Keratinocyte (primary cell): ENCODE results near the gene ARMH3. TPM values are rescaled to one million over a fixed set of nuclear protein-coding genes. Genes with fewer than 3 reads are reported as not detected.

Experiments used
- DNase-seq: peaks from one replicate; pipeline ENCODE4 v3.0.0-alpha.2; 2011; ENCODE audit warnings: low read depth, missing footprints, low spot score
- FAIRE-seq: peaks from 2 replicates; lab custom pipeline; 2011; peaks lifted over from hg19 to GRCh38; lab: Jason Lieb, UNC
- H2AFZ ChIP-seq: 2 replicates; pipeline ENCODE4 v1.6.0; 2012; ENCODE audit warnings: low read length, control low read depth, inconsistent platforms; ENCODE audit not compliant: control insufficient read depth
- H3K27ac ChIP-seq: 2 replicates; pipeline ENCODE4 v1.5.1; 2011; ENCODE audit warnings: low read length; ENCODE audit not compliant: control insufficient read depth, insufficient read depth
- H3K27me3 ChIP-seq: 3 replicates; pipeline ENCODE4 v1.6.0; 2011; ENCODE audit warnings: low read length; ENCODE audit not compliant: control insufficient read depth, insufficient read depth; ENCODE audit errors: extremely low read depth
- H3K36me3 ChIP-seq, 2 experiments: 2 replicates in 1 of 2; 3 replicates in 1 of 2; pipeline ENCODE4 v1.5.1; 2011; ENCODE audit warnings: low read length in 2 of 2, mild to moderate bottlenecking in 1 of 2; ENCODE audit not compliant: control insufficient read depth in 2 of 2, insufficient read depth in 2 of 2; ENCODE audit errors: extremely low read depth in 1 of 2
- H3K4me1 ChIP-seq: 3 replicates; pipeline ENCODE4 v1.5.1; 2011; ENCODE audit warnings: low read length; ENCODE audit not compliant: control insufficient read depth, insufficient read depth; ENCODE audit errors: extremely low read depth
- H3K4me2 ChIP-seq: 3 replicates; pipeline ENCODE4 v1.6.0; 2011; ENCODE audit warnings: low read depth, low read length; ENCODE audit not compliant: control insufficient read depth, insufficient read depth; ENCODE audit errors: extremely low read depth
- H3K4me3 ChIP-seq, 3 experiments: fragments of 200-600 bp in 1 of 3; sonication (generic) in 1 of 3; 2 replicates in 2 of 3; 3 replicates in 1 of 3; pipeline ENCODE4 v1.5.1; 2011 to 2016; ENCODE audit warnings: low read length in 3 of 3, mild to moderate bottlenecking in 3 of 3, control low read depth in 2 of 3, inconsistent platforms in 1 of 3, low read depth in 1 of 3, mixed read lengths in 1 of 3, mixed run types in 1 of 3, moderate library complexity in 1 of 3; ENCODE audit not compliant: control insufficient read depth in 2 of 3, insufficient read depth in 2 of 3; ENCODE audit errors: extremely low read depth in 1 of 3
- H3K79me2 ChIP-seq: 2 replicates; pipeline ENCODE4 v1.6.0; 2012; ENCODE audit warnings: low read length; ENCODE audit not compliant: control insufficient read depth, insufficient read depth
- H3K9ac ChIP-seq: 3 replicates; pipeline ENCODE4 v1.6.0; 2011; ENCODE audit warnings: low read length; ENCODE audit not compliant: control insufficient read depth, insufficient read depth; ENCODE audit errors: extremely low read depth
- H3K9me1 ChIP-seq: 3 replicates; pipeline ENCODE4 v1.6.0; 2011; ENCODE audit warnings: low read length; ENCODE audit not compliant: control insufficient read depth, insufficient read depth; ENCODE audit errors: extremely low read depth
- H3K9me3 ChIP-seq: 2 replicates; pipeline ENCODE4 v1.5.1; 2012; ENCODE audit warnings: low read depth, low read length; ENCODE audit not compliant: control insufficient read depth
- H4K20me1 ChIP-seq: 3 replicates; pipeline ENCODE4 v1.6.0; 2011; ENCODE audit warnings: low read length; ENCODE audit not compliant: control insufficient read depth, insufficient read depth; ENCODE audit errors: extremely low read depth
- EZH2 ChIP-seq: IDR thresholded peaks from one replicate; pipeline ENCODE4 v1.6.1; 2012; ENCODE audit warnings: inconsistent platforms, mild to moderate bottlenecking, low read length, moderate library complexity
- dilution Hi-C: fragments of 300-500 bp; cut with MboI; formaldehyde crosslinking; loops from one replicate; pipeline ENCODE4 v1.7.0; 2020; ENCODE audit warnings: low sequenced_read_pairs; ENCODE audit not compliant: extremely low pct_ligation_motif_present
- polyA plus RNA-seq, 5 experiments: library from polyadenylated mRNA; depleted of rRNA in 3 of 5; stranded (reverse) in 3 of 5; stranded (forward) in 1 of 5; unstranded in 1 of 5; fragments of >200 nt; gene quantifications; 1 replicate in 1 of 5; 2 replicates in 3 of 5; 3 replicates in 1 of 5; pipeline versions ENCODE4 v1.2.1 to v1.2.3, GENCODE V29; 2011 to 2012; ENCODE audit warnings: missing spikeins in 2 of 5, low read depth in 1 of 5, low replicate concordance in 1 of 5
- TF ChIP-seq, protein P1 (sequence below), 3 experiments: IDR thresholded peaks in 1 of 3; conservative IDR thresholded peaks in 1 of 3; optimal IDR thresholded peaks in 1 of 3; 2 replicates in 2 of 3; 3 replicates in 1 of 3; pipeline versions ENCODE3 to v1.5.1; 2011; ENCODE audit warnings: low read length in 3 of 3, mild to moderate bottlenecking in 3 of 3, moderate library complexity in 2 of 3, control low read depth in 1 of 3, inconsistent platforms in 1 of 3; ENCODE audit not compliant: insufficient read depth in 2 of 3; ENCODE audit errors: extremely low read depth in 1 of 3

Gene ARMH3
- polyA plus RNA-seq, 1 donor (not counting 4 experiments of a cell fraction or from before 2014, with no cell fraction given): 25.3 TPM

DNA sequence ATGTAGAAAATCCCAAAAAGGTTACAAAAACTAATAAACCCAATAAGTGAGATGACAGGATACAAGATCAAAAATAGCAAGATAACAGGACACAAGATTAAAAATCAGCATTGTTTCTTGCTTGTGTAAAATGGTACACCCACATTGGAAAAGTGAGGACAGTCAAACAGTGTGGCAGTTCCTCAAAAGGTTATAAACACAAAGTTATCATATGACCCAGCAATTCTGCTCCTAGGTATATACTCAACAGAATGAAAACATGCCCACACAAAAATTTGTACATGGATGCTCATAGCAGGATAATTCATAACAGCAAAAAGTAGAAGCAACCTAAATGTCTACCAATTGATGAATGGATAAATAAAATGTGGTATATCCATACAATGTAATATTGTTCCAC is 105.8 kb downstream of the ARMH3 start:
- TF ChIP-seq, protein P1, sequence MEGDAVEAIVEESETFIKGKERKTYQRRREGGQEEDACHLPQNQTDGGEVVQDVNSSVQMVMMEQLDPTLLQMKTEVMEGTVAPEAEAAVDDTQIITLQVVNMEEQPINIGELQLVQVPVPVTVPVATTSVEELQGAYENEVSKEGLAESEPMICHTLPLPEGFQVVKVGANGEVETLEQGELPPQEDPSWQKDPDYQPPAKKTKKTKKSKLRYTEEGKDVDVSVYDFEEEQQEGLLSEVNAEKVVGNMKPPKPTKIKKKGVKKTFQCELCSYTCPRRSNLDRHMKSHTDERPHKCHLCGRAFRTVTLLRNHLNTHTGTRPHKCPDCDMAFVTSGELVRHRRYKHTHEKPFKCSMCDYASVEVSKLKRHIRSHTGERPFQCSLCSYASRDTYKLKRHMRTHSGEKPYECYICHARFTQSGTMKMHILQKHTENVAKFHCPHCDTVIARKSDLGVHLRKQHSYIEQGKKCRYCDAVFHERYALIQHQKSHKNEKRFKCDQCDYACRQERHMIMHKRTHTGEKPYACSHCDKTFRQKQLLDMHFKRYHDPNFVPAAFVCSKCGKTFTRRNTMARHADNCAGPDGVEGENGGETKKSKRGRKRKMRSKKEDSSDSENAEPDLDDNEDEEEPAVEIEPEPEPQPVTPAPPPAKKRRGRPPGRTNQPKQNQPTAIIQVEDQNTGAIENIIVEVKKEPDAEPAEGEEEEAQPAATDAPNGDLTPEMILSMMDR (optimal IDR thresholded peaks at IDR 0.05 in 1 of 3, IDR thresholded peaks at IDR 0.05 in 1 of 3, conservative IDR thresholded peaks at IDR 0.05 in 1 of 3; ENCODE audit: extremely low read depth in 1 of 3, insufficient read depth in 2 of 3, low read length in 3 of 3): no peak
- no peak for TF ChIP-seq EZH2
- no peak for FAIRE-seq
- H3K4me1 ChIP-seq: no peaks in the 10 kb centered on the region
- H2AFZ ChIP-seq: no peak overlapping the region
- H4K20me1 ChIP-seq: no peaks in the 10 kb centered on the region
- peaks cover 4 to 6% of the 10 kb centered on the region in 2 experiments for H3K36me3 ChIP-seq
- H3K9ac ChIP-seq: no peak overlapping the region
- no peak for DNase-seq
- no peaks in the 10 kb centered on the region for H3K9me3 ChIP-seq
- H3K4me3 ChIP-seq: no peak overlapping the region
- no peaks in the 10 kb centered on the region for H3K79me2 ChIP-seq
- H3K4me2 ChIP-seq: no peak overlapping the region
- H3K27ac ChIP-seq: no peak overlapping the region
- H3K27me3 ChIP-seq: no peaks in the 10 kb centered on the region
- dilution Hi-C loops: no loop called here
- H3K9me1 ChIP-seq: no peaks in the 10 kb centered on the region

DNA sequence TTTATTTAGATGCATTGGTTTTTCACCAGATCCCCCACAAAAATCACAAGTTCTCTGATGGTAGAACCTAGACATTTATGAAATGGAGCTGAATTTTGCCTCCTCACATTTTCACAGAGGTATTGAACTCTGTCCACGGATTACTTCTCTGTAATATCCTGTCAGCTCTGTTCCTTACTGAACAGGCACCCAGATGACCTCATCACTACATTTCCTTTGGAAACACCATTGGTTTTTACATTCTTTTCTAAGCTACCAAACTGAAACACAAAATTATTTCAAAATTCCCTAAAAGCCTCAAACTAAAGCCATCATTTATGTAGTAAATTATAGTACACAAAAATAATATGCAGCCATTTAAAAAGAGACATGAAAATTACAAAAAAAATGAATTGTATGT is 114.1 kb downstream of the ARMH3 start:
- Histone ChIP-seq H4K20me1 (no peaks in the 10 kb centered on the region), H3K9ac (no peak overlapping the region), H3K79me2 (no peaks in the 10 kb centered on the region), H2AFZ (no peak overlapping the region), H3K27ac (no peak overlapping the region), H3K4me1 (peaks cover 43% of the 10 kb centered on the region), H3K9me1 (no peaks in the 10 kb centered on the region), H3K27me3 (no peaks in the 10 kb centered on the region), H3K9me3 (no peaks in the 10 kb centered on the region), H3K4me3 (no peak overlapping the region), H3K4me2 (no peak overlapping the region), H3K36me3 (no peaks in the 10 kb centered on the region)
- DNase-seq (no peak), FAIRE-seq (no peak)
- dilution Hi-C loops: no loop called here
- no peak for TF ChIP-seq EZH2
- TF ChIP-seq, protein P1 (optimal IDR thresholded peaks at IDR 0.05 in 1 of 3, IDR thresholded peaks at IDR 0.05 in 1 of 3, conservative IDR thresholded peaks at IDR 0.05 in 1 of 3; ENCODE audit: extremely low read depth in 1 of 3, insufficient read depth in 2 of 3, low read length in 3 of 3): no peak
